Measurements from ENCODE around the gene SP100.

DNA sequence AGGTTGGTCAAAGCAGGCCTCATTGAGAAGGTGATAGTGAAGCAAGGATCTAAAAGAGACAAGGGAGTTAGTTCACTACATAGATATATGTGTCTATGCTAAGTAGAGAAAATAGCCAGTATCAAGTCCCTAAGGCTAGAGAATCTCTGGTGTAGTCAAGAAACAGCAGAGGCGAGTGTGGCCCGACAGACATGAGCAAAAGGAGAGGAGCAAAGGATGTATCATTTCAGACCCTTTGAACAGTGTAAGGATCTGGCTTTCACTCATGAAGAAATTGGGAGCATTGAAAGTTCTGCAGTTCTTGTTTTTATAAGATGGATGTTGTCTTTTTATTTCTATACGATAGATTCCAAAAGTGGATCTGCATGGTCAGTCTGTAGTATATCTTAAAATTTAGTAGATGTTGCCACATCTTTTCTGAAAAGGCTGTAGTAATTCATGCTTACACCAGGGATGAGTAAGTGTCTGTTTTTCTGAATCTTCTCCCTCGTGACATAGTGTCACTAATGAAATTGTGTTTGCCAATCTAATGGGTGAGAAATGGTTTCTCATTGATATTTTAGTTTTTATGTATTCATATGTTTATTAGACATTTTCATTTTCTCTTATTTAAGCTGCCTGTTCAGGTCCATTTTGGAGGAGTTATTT is 18.8 kb downstream of the SP100 start:
- TF ChIP-seq, protein P1, sequence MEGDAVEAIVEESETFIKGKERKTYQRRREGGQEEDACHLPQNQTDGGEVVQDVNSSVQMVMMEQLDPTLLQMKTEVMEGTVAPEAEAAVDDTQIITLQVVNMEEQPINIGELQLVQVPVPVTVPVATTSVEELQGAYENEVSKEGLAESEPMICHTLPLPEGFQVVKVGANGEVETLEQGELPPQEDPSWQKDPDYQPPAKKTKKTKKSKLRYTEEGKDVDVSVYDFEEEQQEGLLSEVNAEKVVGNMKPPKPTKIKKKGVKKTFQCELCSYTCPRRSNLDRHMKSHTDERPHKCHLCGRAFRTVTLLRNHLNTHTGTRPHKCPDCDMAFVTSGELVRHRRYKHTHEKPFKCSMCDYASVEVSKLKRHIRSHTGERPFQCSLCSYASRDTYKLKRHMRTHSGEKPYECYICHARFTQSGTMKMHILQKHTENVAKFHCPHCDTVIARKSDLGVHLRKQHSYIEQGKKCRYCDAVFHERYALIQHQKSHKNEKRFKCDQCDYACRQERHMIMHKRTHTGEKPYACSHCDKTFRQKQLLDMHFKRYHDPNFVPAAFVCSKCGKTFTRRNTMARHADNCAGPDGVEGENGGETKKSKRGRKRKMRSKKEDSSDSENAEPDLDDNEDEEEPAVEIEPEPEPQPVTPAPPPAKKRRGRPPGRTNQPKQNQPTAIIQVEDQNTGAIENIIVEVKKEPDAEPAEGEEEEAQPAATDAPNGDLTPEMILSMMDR (optimal IDR thresholded peaks at IDR 0.05 in 1 of 3, IDR thresholded peaks at IDR 0.05 in 1 of 3, conservative IDR thresholded peaks at IDR 0.05 in 1 of 3; ENCODE audit: extremely low read depth in 1 of 3, insufficient read depth in 2 of 3, low read length in 3 of 3): no peak
- no peak for TF ChIP-seq EZH2 (IDR thresholded peaks at IDR 0.05; ENCODE audit: low read length)
